Stimulated activated naive B cell treated with anti-CD40 and anti-IgM and Interleukin-4, amounts not matched to agents 10 μg/mL and 1 μg/mL and 100 μg/mL, for 72 hours (primary cell): ENCODE data around the gene PYROXD2.

Source experiments
- ATAC-seq, 2 donors: fragments of 150-1000 bp; cut with Tn5 transposase; replicated peaks; 2 replicates each; pipeline ENCODE4 v1.10.0; 2021; ENCODE audit warnings: moderate library complexity in 1 of 2
- DNase-seq: peaks from one replicate; pipeline ENCODE4 v3.0.0; 2021
- H3K27ac Mint-ChIP-seq: one replicate; pipeline ENCODE4 v1.8.0; 2022; ENCODE audit warnings: mild to moderate bottlenecking, mixed read lengths
- H3K27me3 Mint-ChIP-seq, 2 donors: one replicate each; pipeline ENCODE4 v1.8.0; 2022; ENCODE audit warnings: mixed read lengths in 2 of 2
- H3K36me3 Mint-ChIP-seq, 2 donors: one replicate each; pipeline ENCODE4 v1.8.0; 2022; ENCODE audit warnings: mixed read lengths in 2 of 2, mild to moderate bottlenecking in 1 of 2
- H3K4me1 Mint-ChIP-seq, 2 donors: one replicate each; pipeline ENCODE4 v1.8.0; 2022; ENCODE audit warnings: mixed read lengths in 2 of 2, mild to moderate bottlenecking in 1 of 2
- H3K4me3 Mint-ChIP-seq, 2 donors: one replicate each; pipeline ENCODE4 v1.8.0; 2022; ENCODE audit warnings: mild to moderate bottlenecking in 2 of 2, mixed read lengths in 2 of 2, moderate library complexity in 1 of 2
- H3K9me3 Mint-ChIP-seq, 2 donors: one replicate each; pipeline ENCODE4 v1.8.0; 2022; ENCODE audit warnings: mixed read lengths in 2 of 2, mild to moderate bottlenecking in 1 of 2

The PYROXD2 gene

DNA sequence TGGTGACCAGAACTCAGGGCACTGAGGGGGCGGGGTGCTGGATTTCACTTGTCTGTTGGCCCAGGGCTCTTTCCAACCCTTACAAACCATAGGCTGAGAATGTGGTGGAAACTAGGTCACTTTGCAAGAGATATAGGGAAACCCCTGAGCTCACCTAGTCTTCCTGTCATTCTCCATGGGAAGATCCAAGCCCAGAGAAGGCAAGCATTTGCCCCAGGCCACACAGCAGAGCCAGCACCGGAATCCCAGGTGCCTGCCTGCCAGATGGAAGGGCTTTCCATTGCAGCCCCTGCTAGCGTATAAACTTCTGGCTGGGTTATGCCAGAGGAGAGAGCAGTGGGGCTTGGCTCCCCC is 427 bp downstream of the PYROXD2 start:
- ATAC-seq: peak in 1 of 2 donors; percentile 26

DNA sequence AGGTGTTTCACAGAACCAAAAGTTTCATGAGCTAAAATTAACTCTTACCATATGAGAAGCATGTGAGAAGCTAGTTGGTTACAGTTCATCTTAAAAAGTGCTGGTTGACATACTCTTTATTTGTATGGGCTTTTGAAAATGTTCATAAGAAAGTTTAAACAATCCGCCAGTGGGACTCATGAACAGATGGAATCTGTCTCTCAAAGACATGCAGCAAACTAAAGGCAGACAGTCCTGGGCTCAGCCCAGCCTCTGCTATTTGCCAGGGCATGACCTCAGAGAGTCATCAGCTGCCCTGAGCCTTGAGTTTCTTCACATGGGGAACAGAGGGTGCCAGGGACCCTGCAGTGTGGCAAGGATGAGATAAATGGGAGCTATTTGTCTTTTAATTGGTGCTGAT is 3.2 kb downstream of the PYROXD2 start:
- Mint-ChIP-seq H3K4me1 (peaks cover 15 to 31% of the 10 kb centered on the region in 2 donors), H3K4me3 (no peak overlapping the region), H3K27me3 (no peaks in the 10 kb centered on the region), H3K9me3 (no peaks in the 10 kb centered on the region), H3K27ac (no peak overlapping the region), H3K36me3 (peaks cover 0 to 3% of the 10 kb centered on the region in 2 donors)
- no peak for DNase-seq
- ATAC-seq: no peak

More for the DNA sequence above, 427 bp downstream of the PYROXD2 start:
- Mint-ChIP-seq H3K4me1 (peaks cover 15 to 26% of the 10 kb centered on the region in 2 donors), H3K27ac (no peak overlapping the region), H3K27me3 (no peaks in the 10 kb centered on the region), H3K9me3 (no peaks in the 10 kb centered on the region), H3K4me3 (peak overlapping the region in 1 of 2 donors; percentile 86), H3K36me3 (peaks cover 13 to 16% of the 10 kb centered on the region in 2 donors)
- no peak for DNase-seq

DNA sequence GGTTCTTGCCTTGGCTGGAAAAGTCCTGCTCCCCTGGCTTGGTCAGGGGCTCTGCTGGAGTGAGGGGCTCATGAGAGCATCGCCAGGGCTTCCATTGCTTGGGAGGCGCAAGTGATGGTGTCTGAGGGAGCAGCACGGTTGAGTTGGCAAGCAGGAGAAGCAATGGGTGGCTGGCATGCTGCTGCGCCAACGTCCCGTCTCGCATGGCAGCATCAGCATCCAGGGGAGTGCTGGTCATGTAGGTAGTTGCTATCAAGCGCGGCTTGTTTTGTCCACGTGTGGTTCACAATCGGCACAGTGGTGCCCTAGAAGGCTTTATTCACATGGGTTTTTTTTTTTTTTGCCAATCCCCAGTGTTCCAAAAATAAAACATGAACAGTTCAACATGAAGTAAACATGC is 3.8 kb downstream of the PYROXD2 start:
- Mint-ChIP-seq H3K27ac (no peak overlapping the region), H3K36me3 (peaks cover 0 to 3% of the 10 kb centered on the region in 2 donors), H3K4me1 (peaks cover 15 to 31% of the 10 kb centered on the region in 2 donors), H3K9me3 (no peaks in the 10 kb centered on the region), H3K4me3 (no peak overlapping the region), H3K27me3 (no peaks in the 10 kb centered on the region)
- no peak for DNase-seq
- no peak for ATAC-seq

DNA sequence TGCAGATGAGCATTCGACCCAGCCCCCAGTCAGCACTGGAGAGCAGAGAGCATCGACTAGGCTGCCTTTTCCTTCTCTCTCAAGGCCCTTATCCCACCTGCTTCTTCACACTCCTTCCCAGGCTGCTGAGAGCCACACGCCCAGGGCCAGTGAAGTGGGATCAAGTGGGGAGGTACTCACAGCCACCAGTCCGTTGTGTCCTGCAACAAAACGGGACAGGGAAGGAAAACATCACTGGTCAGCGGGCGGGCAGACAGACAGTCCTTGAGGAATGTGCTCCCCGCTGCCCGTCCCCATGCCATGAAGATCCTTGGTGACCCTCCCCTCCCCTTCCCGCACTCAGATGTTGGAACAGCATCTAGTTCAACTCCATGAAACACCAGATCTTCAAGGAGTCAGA is 4.2 kb downstream of the PYROXD2 start:
- Mint-ChIP-seq H3K36me3 (peaks cover 0 to under 1% of the 10 kb centered on the region in 2 donors), H3K27ac (no peak overlapping the region), H3K9me3 (no peaks in the 10 kb centered on the region), H3K4me3 (no peak overlapping the region), H3K27me3 (no peaks in the 10 kb centered on the region), H3K4me1 (peaks cover 15 to 31% of the 10 kb centered on the region in 2 donors)
- DNase-seq (no peak), ATAC-seq (no peak)

DNA sequence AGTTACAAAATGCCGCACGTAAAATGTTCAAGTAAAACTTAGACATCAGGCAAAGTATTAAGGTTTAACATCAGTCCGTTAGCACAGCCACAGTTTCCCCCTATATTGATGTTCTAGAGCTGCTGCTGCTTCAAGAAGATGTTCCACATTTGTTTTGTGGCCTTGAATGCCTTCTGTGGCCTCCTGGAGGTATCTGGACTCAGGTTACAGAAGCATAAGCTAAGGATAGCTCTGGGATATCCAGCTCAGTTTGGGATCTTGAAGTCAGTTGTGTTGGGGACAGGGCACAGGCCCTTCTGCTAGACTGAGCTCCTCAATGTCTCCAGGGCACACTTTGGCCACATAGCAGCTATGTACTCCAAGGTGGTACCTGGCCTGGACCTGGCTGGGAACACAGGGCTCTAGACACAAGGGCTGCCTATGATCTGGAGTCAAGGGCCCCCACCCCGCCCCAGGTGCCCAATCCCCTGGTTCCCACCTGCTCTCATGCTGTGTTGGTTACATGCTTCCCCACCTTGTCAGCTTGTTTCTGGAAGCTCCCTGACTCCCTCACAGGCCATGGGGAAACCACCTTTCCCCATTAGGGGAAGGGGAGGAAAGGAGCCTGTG is 4.7 kb downstream of the PYROXD2 start:
- no peak overlapping the region for H3K27ac Mint-ChIP-seq
- H3K36me3 Mint-ChIP-seq: no peaks in the 10 kb centered on the region
- H3K4me3 Mint-ChIP-seq: no peak overlapping the region
- H3K9me3 Mint-ChIP-seq: no peaks in the 10 kb centered on the region
- no peaks in the 10 kb centered on the region for H3K27me3 Mint-ChIP-seq
- peaks cover 15 to 25% of the 10 kb centered on the region in 2 donors for H3K4me1 Mint-ChIP-seq
- DNase-seq: no peak
- ATAC-seq: no peak

DNA sequence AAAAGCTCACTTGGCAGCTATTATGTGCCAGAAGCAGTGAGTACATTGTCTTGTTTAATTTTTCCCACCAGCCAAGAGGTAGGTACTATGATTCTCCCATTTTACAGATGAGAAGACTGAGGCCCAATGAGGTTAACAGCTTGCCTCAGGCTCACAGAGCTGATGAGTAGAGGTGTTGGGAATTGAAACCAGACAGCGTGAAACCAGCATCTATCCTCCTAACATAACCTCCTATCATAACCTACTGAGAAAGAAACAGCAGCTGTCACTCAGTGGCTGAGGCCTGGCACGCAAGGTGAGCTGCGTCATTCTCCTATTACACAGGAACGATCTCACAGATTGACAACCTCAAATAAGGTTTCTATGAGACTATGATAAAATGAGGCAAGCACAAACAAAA is 6.2 kb downstream of the PYROXD2 start:
- DNase-seq (no peak), ATAC-seq (no peak)
- Mint-ChIP-seq H3K27ac (no peak overlapping the region), H3K4me3 (no peak overlapping the region), H3K36me3 (no peaks in the 10 kb centered on the region), H3K4me1 (peaks cover 7 to 17% of the 10 kb centered on the region in 2 donors), H3K9me3 (no peaks in the 10 kb centered on the region), H3K27me3 (no peaks in the 10 kb centered on the region)

DNA sequence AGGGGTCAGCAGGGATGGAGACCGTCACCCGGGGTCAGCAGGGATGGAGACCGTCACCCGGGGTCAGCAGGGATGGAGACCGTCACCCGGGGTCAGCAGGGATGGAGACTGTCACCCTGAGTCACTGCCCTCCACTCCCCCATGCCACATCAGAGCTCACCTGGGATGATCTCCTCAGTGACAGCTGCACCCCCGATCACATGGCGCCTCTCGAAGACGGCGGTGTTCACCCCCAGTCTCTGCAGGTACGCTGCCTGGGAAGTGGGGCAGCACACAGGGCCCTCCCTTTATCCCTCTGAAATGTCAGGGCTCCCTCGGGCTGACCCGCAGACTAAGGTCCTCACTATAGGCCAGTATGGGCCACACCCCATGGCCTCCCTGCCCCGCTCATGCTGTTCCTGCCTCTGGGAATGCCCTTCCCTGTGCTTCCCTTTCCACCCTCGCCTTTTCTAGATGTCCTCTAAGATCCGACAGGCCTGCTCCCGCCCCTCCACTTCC is 7.2 kb downstream of the PYROXD2 start:
- DNase-seq (no peak), ATAC-seq (no peak)
- no peak overlapping the region for H3K27ac Mint-ChIP-seq
- H3K9me3 Mint-ChIP-seq: no peaks in the 10 kb centered on the region
- peaks cover 12 to 17% of the 10 kb centered on the region in 2 donors for H3K4me1 Mint-ChIP-seq
- H3K36me3 Mint-ChIP-seq: peaks cover 2 to 8% of the 10 kb centered on the region in 2 donors
- no peaks in the 10 kb centered on the region for H3K27me3 Mint-ChIP-seq
- no peak overlapping the region for H3K4me3 Mint-ChIP-seq

DNA sequence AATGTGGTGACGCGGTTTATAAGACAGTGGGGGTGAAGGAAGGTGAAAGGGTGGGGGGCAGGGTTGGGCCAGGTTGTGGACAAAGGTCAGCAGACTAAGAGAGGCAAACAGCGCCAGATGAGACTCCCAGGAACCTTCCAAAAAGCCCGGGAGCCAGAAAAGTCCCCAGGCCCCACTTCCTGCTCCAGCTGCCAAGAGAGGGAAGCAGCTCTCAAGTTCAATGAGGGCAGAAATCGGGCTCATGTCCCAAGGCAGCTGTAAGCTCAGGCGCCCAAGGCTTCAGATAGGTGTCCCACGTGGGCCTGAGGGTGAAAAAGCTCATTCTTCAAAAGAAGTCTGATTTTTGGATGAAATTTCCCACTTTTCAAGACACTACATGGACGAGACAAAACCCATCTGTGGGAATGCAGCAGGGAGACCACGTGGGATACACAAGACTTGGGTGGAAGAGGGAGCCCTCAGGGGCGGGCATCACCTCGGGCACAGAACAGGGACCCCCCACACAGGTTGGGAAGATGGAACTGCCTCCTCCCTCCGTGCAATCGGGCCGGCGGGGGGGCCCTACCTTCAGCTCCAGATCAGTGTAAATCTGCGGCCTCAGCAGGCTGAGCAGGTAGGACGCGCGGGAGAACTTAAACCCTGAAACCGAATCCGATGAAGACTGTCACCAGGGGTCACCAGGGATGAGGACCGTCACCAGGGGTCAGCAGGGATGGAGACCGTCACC is 7.8 kb downstream of the PYROXD2 start:
- ATAC-seq (no peak), DNase-seq (no peak)
- no peaks in the 10 kb centered on the region for H3K9me3 Mint-ChIP-seq
- no peak overlapping the region for H3K4me3 Mint-ChIP-seq
- no peak overlapping the region for H3K27ac Mint-ChIP-seq
- H3K27me3 Mint-ChIP-seq: no peaks in the 10 kb centered on the region
- H3K4me1 Mint-ChIP-seq: peaks cover 12 to 17% of the 10 kb centered on the region in 2 donors
- H3K36me3 Mint-ChIP-seq: peaks cover 2 to 11% of the 10 kb centered on the region in 2 donors

DNA sequence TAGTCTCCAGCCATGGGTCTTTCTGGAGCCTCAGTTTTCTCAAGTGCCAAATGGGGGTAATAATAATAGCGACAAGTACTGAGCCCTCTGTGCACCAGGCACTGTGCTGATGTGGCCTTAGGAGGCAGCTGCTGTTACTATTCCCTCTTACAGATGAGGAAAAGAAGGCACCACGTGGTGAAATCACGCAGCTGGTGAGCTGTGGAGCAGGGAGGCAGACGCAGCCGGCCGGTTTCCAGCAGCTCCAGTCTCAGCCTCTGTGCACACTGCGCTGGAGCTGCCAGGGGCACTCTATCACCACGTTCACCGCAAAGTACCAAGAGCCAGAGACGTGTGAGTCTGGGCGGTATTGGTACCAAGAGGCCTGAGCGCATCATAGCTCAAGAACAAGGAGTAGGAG is 9.6 kb downstream of the PYROXD2 start:
- no peak overlapping the region for H3K27ac Mint-ChIP-seq
- H3K9me3 Mint-ChIP-seq: no peaks in the 10 kb centered on the region
- DNase-seq: no peak
- H3K27me3 Mint-ChIP-seq: no peaks in the 10 kb centered on the region
- ATAC-seq: no peak
- H3K4me1 Mint-ChIP-seq: peaks cover 8 to 10% of the 10 kb centered on the region in 2 donors
- no peak overlapping the region for H3K4me3 Mint-ChIP-seq
- H3K36me3 Mint-ChIP-seq: peaks cover 2 to 11% of the 10 kb centered on the region in 2 donors

DNA sequence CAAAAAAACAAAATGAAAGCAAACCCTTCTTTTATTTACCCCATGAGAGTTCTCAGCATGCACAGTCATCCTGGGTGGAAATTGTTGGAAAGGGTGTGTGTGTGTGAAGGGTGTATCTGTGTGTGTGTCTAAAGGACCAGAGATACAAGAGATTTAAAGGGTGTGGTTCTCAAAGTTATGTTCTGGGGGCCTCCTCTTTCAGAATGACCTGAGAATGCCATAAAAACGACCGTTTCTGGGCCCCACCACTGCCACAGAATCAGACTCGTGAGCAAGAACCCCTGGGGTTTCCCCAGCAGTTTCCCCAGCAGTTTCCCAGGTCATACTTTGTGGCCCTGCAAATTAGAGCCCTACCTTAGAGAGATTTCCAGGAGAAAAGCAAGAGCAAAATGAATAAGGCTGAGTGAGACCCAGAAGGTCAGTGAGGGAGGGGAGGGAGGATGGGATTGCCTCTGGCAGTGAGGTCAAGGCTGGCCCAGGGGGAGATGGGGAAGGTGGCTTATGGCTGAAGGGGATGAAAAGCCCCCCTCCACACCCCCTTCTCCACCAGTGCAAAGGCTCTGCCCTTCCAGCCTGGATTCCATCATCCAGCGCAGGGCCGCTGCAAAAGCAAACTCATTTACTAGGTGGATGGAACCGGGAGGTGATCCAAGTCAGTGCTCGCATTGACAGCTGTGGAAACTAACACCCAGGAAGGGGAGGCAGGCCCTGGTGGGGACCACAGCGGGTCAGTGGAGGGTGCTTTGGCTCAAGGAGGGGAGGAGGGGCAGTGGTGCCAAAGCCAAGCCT is 10.2 kb downstream of the PYROXD2 start:
- Mint-ChIP-seq H3K4me3 (peak overlapping the region in 1 of 2 donors; percentile 8), H3K4me1 (peaks cover 8 to 10% of the 10 kb centered on the region in 2 donors), H3K27ac (peak overlapping the region; percentile 42), H3K9me3 (no peaks in the 10 kb centered on the region), H3K27me3 (no peaks in the 10 kb centered on the region), H3K36me3 (peaks cover 2 to 11% of the 10 kb centered on the region in 2 donors)
- DNase-seq (no peak), ATAC-seq (peak; percentile 38 to 67)

DNA sequence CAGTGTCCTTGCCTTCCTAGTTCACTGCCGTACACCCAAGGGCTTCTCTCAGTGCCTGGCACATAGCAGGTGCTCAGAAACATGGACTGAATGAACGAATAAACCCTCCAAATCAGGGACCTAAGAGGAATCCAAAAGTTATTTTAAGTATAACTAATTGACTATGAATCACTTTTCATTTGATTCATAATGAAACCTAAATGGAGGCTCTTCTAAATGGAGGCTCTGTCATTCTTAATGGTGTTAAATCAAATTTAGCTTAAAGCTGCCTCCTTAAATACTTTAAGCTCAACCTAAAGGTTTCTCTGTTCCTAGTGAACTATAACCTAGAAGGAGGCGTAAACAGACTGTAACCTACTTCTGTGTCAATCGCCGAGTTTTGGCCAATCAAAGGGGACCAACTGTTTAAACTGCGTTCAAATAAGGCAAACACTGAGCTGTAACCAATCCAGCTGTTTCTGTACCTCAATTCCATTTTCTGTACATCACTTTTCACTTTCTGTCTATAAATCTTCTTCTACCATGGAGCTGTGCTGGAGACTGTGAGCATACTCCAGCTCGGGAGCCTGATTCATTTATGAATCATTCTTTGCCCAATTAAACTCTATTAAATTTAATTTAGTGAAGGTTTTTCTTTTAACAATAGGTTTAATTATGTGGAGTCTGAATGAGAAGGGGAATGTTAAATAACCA is 11.0 kb downstream of the PYROXD2 start:
- DNase-seq: no peak
- H3K27me3 Mint-ChIP-seq: no peaks in the 10 kb centered on the region
- H3K36me3 Mint-ChIP-seq: peaks cover 2 to 11% of the 10 kb centered on the region in 2 donors
- no peaks in the 10 kb centered on the region for H3K9me3 Mint-ChIP-seq
- H3K4me3 Mint-ChIP-seq: no peak overlapping the region
- H3K4me1 Mint-ChIP-seq: peaks cover 6 to 8% of the 10 kb centered on the region in 2 donors
- no peak for ATAC-seq
- H3K27ac Mint-ChIP-seq: no peak overlapping the region

DNA sequence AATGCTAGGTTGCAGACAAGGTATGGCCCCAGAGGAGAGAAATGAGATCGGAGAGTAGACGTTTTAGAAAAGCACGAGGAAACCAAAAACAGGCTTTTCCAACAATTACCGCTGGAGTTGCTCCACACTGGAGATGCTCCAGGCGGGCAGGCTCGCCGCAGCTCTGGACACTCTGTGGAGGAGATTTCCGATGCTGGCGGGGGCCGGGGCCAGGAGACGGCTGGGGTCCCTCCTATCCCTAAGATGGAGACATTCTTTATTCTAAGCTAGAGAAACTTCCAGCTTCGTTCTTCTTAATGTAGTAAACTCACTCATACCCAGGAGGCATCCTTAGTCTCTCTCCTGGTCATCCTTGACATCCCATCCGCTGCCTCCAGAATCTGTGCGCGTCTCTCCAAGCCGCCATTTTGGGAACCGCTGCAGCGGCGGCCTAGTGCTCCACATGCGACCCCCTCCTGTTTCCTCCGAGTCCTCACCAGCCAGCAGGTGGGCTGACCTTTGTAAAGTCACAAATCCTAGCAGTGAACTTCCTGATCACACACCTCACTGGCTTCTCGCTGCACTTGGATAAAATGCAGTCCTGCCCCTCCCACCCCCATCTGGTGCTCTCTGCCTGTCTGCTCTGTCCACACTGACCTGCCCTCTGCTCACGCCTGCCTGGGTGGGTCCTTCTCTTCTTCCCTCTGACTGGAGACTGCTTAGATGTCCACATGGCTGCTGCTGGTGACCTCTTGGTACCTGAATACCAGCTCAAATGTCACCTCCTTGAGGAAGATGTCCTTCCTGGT is 11.9 kb downstream of the PYROXD2 start:
- H3K4me1 Mint-ChIP-seq: peaks cover 5 to 8% of the 10 kb centered on the region in 2 donors
- H3K27ac Mint-ChIP-seq: no peak overlapping the region
- no peak for DNase-seq
- no peaks in the 10 kb centered on the region for H3K9me3 Mint-ChIP-seq
- no peaks in the 10 kb centered on the region for H3K27me3 Mint-ChIP-seq
- H3K36me3 Mint-ChIP-seq: peaks cover 2 to 11% of the 10 kb centered on the region in 2 donors
- ATAC-seq: no peak
- H3K4me3 Mint-ChIP-seq: no peak overlapping the region

DNA sequence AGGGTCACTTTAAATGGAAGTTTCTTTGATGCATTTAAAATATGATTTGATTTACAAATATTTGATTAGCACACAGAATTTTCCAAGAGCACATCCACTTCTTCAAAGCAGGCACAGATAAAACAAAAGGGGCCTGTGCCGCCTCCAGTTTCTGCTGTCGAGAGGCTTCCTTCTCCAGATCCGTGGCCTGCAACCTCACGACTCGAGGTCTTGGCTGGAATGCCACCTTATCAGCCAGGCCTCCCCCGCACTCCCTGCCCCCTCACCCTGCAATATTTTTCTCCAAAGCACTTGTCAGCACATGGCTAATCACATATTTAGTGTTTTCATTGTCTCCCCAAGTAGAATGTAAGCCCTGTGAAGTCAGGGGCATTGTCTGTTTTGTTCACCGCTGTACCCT is 12.5 kb downstream of the PYROXD2 start:
- peaks cover 2 to 11% of the 10 kb centered on the region in 2 donors for H3K36me3 Mint-ChIP-seq
- no peaks in the 10 kb centered on the region for H3K27me3 Mint-ChIP-seq
- DNase-seq: no peak
- H3K4me1 Mint-ChIP-seq: peaks cover 5 to 8% of the 10 kb centered on the region in 2 donors
- no peaks in the 10 kb centered on the region for H3K9me3 Mint-ChIP-seq
- H3K4me3 Mint-ChIP-seq: no peak overlapping the region
- ATAC-seq: no peak
- H3K27ac Mint-ChIP-seq: no peak overlapping the region
